ENCODE data around the gene LMAN1L. TPM values are rescaled to one million over a fixed set of nuclear protein-coding genes. Genes with fewer than 3 reads are reported as not detected.

Gene LMAN1L
- total RNA-seq, 2 experiments from 2014 or later, result 0.56 to 0.93 TPM

DNA sequence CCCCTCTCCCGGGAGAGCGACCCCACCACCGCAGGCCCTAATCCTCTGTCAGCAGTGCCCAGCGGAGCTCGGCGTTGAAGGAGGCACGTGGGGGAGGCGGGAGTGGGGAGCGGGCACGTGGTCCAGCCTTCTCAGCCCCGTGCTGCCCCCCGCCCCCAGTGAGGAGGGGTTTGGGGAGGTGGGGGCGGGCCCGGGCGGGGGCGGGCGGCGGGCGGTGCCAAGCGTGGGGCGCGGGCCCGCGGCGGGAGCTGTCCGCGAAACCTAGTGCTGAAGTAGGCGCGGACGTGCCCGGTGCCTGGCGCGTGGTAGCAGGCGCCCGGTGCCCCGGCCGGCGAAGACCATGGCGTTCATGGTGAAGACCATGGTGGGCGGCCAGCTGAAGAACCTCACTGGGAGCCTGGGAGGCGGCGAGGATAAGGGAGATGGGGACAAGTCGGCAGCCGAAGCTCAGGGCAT, 13.8 kb downstream of the LMAN1L start, which contains the start of gene CPLX3:
TSS of gene CPLX3 (plus strand) at position 264 of the 456 bp plus-strand sequence. CDS start at position 341, 77 bp downstream.
- peaks cover 20% of the 10 kb centered on the region in 2 experiments for H3K27me3 ChIP-seq (ENCODE audit: control insufficient read depth in 1 of 2, insufficient read depth in 2 of 2, low read length in 2 of 2)
- DNase-seq (peak in 13 of 14 experiments; percentile 27 to 76 (median 46)), ATAC-seq (ENCODE audit: poor library complexity) (peak; percentile 78)
- Mint-ChIP-seq H3K4me1 (ENCODE audit: low read depth) (no peaks in the 10 kb centered on the region), H3K36me3 (ENCODE audit: low read depth) (no peaks in the 10 kb centered on the region), H3K27ac (no peak within 1 kb of the TSS), H3K4me3 (no peak within 1 kb of the TSS), H3K9me3 (no peaks in the 10 kb centered on the region), H3K27me3 (peaks cover 33% of the 10 kb centered on the region)
- peaks cover 0 to 8% of the 10 kb centered on the region in 2 experiments for H3K9me3 ChIP-seq (ENCODE audit: control insufficient read depth in 1 of 2, insufficient read depth in 1 of 2, low read length in 2 of 2)
- peaks cover 6% of the 10 kb centered on the region for H3K4me1 ChIP-seq (ENCODE audit: insufficient read depth, low read length)
- no peak within 1 kb of the TSS for H3K27ac ChIP-seq (ENCODE audit: low read depth in 1 of 2, low read length in 2 of 2)
- H3K4me3 ChIP-seq (ENCODE audit: low read length), result no peak within 1 kb of the TSS
- TF ChIP-seq, protein P1, sequence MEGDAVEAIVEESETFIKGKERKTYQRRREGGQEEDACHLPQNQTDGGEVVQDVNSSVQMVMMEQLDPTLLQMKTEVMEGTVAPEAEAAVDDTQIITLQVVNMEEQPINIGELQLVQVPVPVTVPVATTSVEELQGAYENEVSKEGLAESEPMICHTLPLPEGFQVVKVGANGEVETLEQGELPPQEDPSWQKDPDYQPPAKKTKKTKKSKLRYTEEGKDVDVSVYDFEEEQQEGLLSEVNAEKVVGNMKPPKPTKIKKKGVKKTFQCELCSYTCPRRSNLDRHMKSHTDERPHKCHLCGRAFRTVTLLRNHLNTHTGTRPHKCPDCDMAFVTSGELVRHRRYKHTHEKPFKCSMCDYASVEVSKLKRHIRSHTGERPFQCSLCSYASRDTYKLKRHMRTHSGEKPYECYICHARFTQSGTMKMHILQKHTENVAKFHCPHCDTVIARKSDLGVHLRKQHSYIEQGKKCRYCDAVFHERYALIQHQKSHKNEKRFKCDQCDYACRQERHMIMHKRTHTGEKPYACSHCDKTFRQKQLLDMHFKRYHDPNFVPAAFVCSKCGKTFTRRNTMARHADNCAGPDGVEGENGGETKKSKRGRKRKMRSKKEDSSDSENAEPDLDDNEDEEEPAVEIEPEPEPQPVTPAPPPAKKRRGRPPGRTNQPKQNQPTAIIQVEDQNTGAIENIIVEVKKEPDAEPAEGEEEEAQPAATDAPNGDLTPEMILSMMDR (IDR thresholded peaks at IDR 0.05), result no peak
- no peaks in the 10 kb centered on the region for H3K36me3 ChIP-seq (ENCODE audit: insufficient read depth, low read length)
- intact Hi-C loops (cut with DNase I, micrococcal nuclease), result loop anchor here in 1 of 2 experiments (2.0 kb wide), 1 partner anchor 168 kb away; the partner anchor contains the start of gene SCAMP5
- CTCF ChIA-PET, result interaction anchor here (1.0 kb wide), 1 partner anchor 33 kb away, joined by 5 read pairs; no protein-coding TSS in a partner anchor
- POLR2A ChIA-PET, result interaction anchor here (1.5 kb wide), 1 partner anchor 210 kb away, joined by 4 read pairs; the partner anchor contains the start of gene CLK3

DNA sequence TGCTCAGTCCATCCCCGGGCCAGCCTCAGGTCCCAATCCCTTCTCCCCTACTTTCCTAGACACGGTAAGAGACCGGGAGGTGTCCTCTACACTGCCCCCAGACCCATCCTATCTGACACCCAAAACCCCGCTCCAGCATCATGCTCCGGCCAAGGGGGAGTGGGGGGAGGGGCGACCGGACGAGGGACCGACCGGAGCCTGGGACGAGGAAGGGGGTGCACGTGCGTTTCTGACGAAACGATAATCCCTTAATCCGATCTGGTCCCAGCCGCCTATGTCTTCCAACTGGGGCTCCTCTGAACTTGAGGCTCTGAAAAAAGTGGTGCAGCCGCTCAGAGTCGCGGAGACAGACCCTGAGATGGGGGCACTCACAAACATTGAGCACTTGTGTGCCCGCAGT, 14.3 kb downstream of the LMAN1L start:
- CTCF ChIA-PET, result interaction anchor here (1.0 kb wide), 1 partner anchor 33 kb away, joined by 5 read pairs; no protein-coding TSS in a partner anchor
- TF ChIP-seq, protein P1 (IDR thresholded peaks at IDR 0.05), result no peak
- ATAC-seq (ENCODE audit: poor library complexity) (no peak), DNase-seq (no peak)
- peaks cover 6% of the 10 kb centered on the region for H3K4me1 ChIP-seq (ENCODE audit: insufficient read depth, low read length)
- H3K9me3 ChIP-seq (ENCODE audit: control insufficient read depth in 1 of 2, insufficient read depth in 1 of 2, low read length in 2 of 2), result peaks cover 0 to 8% of the 10 kb centered on the region in 2 experiments
- no peaks in the 10 kb centered on the region for H3K4me1 Mint-ChIP-seq (ENCODE audit: low read depth)
- H3K4me3 ChIP-seq (ENCODE audit: low read length), result no peak overlapping the region
- H3K27ac ChIP-seq (ENCODE audit: low read depth in 1 of 2, low read length in 2 of 2), result no peak overlapping the region
- peaks cover 33% of the 10 kb centered on the region for H3K27me3 Mint-ChIP-seq
- no peak overlapping the region for H3K4me3 Mint-ChIP-seq
- H3K27ac Mint-ChIP-seq, result no peak overlapping the region
- H3K36me3 Mint-ChIP-seq (ENCODE audit: low read depth), result no peaks in the 10 kb centered on the region
- no peaks in the 10 kb centered on the region for H3K9me3 Mint-ChIP-seq
- H3K36me3 ChIP-seq (ENCODE audit: insufficient read depth, low read length), result no peaks in the 10 kb centered on the region
- POLR2A ChIA-PET, result interaction anchor here (1.5 kb wide), 1 partner anchor 211 kb away, joined by 4 read pairs; the partner anchor contains the start of gene CLK3
- intact Hi-C loops (cut with DNase I, micrococcal nuclease), result loop anchor here in 1 of 2 experiments (2.0 kb wide), 1 partner anchor 168 kb away; the partner anchor contains the start of gene SCAMP5
- H3K27me3 ChIP-seq (ENCODE audit: control insufficient read depth in 1 of 2, insufficient read depth in 2 of 2, low read length in 2 of 2), result peaks cover 20% of the 10 kb centered on the region in 2 experiments

DNA sequence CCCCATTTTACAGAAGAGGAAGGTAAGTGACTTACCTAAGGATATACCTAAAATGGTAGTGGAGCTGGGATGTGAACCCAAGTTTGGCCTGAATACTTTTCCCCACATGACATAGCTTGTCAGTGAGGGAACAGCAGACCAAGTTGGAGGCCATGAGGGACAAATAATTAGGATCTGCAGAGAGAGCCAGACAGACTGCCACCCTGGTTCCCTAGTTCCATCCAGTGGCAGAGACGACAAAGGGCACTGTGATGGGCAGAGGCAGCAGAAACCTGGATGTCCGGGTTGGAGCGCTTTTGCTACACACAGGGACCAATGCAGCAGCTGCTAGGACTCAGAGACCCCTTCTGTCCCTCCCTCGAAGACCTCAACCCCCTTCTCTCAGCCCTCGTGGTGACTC, 15.0 kb downstream of the LMAN1L start:
- no peaks in the 10 kb centered on the region for H3K36me3 Mint-ChIP-seq (ENCODE audit: low read depth)
- H3K27ac ChIP-seq (ENCODE audit: low read depth in 1 of 2, low read length in 2 of 2), result no peak overlapping the region
- H3K4me1 ChIP-seq (ENCODE audit: insufficient read depth, low read length), result peaks cover 6% of the 10 kb centered on the region
- DNase-seq, result no peak
- no peak overlapping the region for H3K27ac Mint-ChIP-seq
- H3K4me3 ChIP-seq (ENCODE audit: low read length), result no peak overlapping the region
- TF ChIP-seq, protein P1 (IDR thresholded peaks at IDR 0.05), result no peak
- H3K36me3 ChIP-seq (ENCODE audit: insufficient read depth, low read length), result no peaks in the 10 kb centered on the region
- peaks cover 20% of the 10 kb centered on the region in 2 experiments for H3K27me3 ChIP-seq (ENCODE audit: control insufficient read depth in 1 of 2, insufficient read depth in 2 of 2, low read length in 2 of 2)
- H3K27me3 Mint-ChIP-seq, result peaks cover 33% of the 10 kb centered on the region
- no peak for ATAC-seq (ENCODE audit: poor library complexity)
- ChIA-PET POLR2A (interaction anchor here (1.5 kb wide), 1 partner anchor 211 kb away, joined by 4 read pairs; the partner anchor contains the start of gene CLK3), CTCF (no interaction called here)
- intact Hi-C loops (cut with DNase I, micrococcal nuclease), result loop anchor here in 1 of 2 experiments (2.0 kb wide), 1 partner anchor 167 kb away; the partner anchor contains the start of gene SCAMP5
- peaks cover 0 to 8% of the 10 kb centered on the region in 2 experiments for H3K9me3 ChIP-seq (ENCODE audit: control insufficient read depth in 1 of 2, insufficient read depth in 1 of 2, low read length in 2 of 2)
- no peak overlapping the region for H3K4me3 Mint-ChIP-seq
- no peaks in the 10 kb centered on the region for H3K9me3 Mint-ChIP-seq
- H3K4me1 Mint-ChIP-seq (ENCODE audit: low read depth), result no peaks in the 10 kb centered on the region

Data from CD4-positive, alpha-beta T cell (primary cell).